Left cardiac atrium (tissue), 4 donors: Measurements from ENCODE around the gene BCAR3. TPM values are rescaled to one million over a fixed set of nuclear protein-coding genes. Genes with fewer than 3 reads are reported as not detected.
A peak's percentile ranks its signal among the peaks of the same experiment; 100 is the strongest.
"Not testable (repeated sequence)": the region's sequence is repeated elsewhere in the genome, so short reads cannot be mapped to it uniquely, and the experiment has no call there.

Experiments
- ATAC-seq, 2 donors: fragments of 200-7000 bp; cut with Tn5 transposase; one replicate each; pipeline ENCODE4 v1.9.1; 2020; ENCODE audit warnings: mild to moderate bottlenecking in 2 of 2, moderate library complexity in 2 of 2
- DNase-seq: peaks from one replicate; pipeline ENCODE4 v3.0.0-alpha.2; 2020
- intact Hi-C, 2 donors: fragments of 100-400 bp; cut with DNase I; formaldehyde crosslinking; loops; one replicate each; pipeline versions ENCODE4 v1.14.1 to v1.15.1; 2022 to 2023
- total RNA-seq, 2 donors: library from RNA; stranded (reverse); fragmentation: NEBNext Ultra II Directional; extraction: Animal tissue kit (Norgen Biotek cat#: 25700); gene quantifications; one replicate each; pipeline ENCODE4 v1.2.1, GENCODE V29; 2021
- donor health status: DM: no; HTN: yes; CAD: no.
- donor health status: DM: no; HTN: yes; CAD: no; lungs with severe emphysema.
- donor health status: DM: yes; HTN: yes; CAD: no.
- donor health status: Dilated cardiomyopathy.

Gene BCAR3
- total RNA-seq, 2 donors from 2014 or later, result 12.4 to 17.5 TPM

- intact Hi-C loops, result no loop called here
- no peak for DNase-seq
- peak in 1 of 2 donors; percentile 39 for ATAC-seq
Measured at GRCh38 chr1:93673163-93673829, 8.3 kb downstream of the BCAR3 start.

DNA sequence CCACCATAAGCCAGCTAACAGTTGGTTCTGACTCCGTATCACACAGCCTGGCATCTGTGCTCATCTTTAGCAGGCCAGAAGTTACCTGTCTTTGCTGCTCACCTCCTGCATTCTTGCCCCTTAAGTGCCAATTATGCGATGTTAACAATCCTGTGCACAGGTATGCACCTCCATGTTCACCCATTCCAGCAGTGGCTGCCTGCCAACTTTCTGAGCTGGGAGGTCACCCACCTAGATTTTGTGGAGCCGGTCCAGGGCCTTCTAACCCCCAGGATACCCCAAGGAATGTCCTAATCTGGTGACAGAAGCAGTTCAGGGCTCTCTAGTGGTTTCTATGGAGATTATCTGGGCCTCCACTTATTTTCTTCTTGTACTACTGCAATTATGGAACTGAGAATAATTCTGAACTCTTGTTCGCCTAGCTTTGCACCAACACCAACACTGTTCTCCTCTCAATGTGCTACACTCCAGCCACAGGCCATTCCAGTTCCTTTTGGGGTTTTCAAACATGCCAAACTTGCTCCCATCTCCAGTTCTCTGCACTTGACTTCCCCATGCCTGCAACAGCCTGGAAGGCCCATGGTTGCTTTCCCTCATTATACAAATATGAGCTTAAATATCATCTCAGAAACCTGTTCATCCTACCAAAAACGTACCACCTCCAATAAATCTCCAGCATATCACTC is 9.0 kb downstream of the BCAR3 start:
- no peak for ATAC-seq
- intact Hi-C loops, result no loop called here
- DNase-seq, result no peak

GRCh38 chr1:93672069-93672468 is 9.6 kb downstream of the BCAR3 start:
- intact Hi-C loops, result no loop called here
- DNase-seq (peak; percentile 91), ATAC-seq (peak; percentile 38 to 66)

DNA sequence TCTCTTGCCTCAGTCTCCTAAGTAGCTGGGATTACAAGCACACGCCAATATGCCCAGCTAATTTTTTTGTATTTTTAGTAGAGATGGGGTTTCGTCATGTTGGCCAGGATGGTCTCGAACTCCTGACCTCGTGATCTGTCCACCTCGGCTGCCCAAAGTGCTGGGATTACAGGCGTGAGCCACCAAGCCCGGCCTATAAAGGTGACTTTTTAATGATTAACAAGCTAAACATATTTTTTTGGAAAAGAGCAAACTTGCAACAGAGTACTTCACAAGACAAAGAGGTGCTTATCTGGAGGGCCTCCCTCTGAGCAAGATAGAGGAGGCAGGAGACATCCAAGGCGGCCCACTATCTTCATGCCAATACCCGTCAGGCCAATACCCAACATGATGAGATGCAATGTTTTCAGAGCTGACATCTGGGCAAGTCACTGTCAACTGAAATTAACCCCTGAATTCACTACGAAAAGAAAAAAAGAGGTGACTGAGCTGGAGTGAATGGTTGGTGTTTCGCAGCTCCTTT is 10.5 kb downstream of the BCAR3 start:
- no peak for ATAC-seq
- intact Hi-C loops, result no loop called here
- DNase-seq, result no peak

DNA sequence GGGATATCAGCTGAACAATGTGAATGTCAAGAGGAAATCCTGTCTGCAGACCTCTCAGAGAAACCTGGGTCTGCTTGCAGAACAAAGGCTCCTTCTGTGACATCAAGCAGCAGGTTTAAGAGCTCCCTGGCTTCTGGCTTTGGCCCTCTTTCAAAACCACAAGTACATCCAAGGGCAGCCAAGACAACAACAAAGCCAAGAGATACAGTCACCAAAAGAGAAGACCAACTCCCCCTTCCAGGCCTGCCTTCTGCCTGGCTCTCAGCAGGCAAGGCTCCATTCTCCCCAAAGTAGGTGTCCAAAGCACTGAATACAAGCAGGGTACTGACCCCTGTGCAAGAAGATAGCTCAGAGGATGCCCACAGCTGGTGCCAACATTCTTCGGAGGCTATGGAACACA is 11.5 kb downstream of the BCAR3 start:
- ATAC-seq (peak; percentile 64 to 71), DNase-seq (peak; percentile 60)
- intact Hi-C loops, result no loop called here

- peak in 1 of 2 donors; percentile 3 for ATAC-seq
- no peak for DNase-seq
- intact Hi-C loops, result no loop called here
Measured at GRCh38 chr1:93669369-93669768, 12.3 kb downstream of the BCAR3 start.

DNA sequence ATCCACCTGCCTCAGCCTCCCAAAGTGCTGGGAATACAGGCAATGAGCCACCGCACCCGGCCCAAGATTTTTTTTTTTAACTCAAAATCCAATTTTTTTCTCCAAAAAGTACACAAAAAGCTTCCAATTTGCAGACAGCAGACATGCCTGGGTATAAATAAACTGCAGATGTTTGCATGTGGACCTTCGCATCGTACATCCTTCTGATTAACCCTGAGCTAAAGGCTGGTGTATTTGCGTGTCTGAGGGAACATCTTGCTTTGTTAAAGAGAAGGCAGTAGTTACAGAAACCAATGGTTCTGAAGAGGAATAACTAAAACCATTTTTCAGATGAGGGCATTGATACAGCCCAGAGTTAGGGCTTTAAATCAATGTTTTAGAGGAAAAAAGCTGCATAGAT is 12.7 kb downstream of the BCAR3 start:
- ATAC-seq (no peak), DNase-seq (no peak)
- intact Hi-C loops, result no loop called here

DNA sequence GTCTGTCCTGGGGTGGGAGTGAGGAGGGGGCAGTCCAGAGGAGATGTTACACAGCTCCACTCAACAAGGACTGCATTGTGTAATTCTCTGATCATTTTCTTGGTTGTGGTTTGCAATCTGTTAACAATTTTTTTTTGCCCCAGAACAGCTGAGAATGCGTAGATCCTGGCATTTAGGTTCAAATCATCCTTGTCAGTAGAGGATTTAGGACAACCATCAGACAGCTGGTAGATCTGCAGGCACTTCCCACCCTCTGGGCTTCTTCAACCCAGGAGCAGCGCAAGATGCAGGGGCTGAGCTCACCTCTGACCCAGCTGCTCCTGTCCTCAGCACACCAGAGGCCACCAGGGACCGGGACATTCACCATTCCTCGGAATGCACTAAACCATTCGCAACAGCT is 13.5 kb downstream of the BCAR3 start:
- ATAC-seq, result no peak
- DNase-seq, result no peak
- intact Hi-C loops, result no loop called here

- no peak for DNase-seq
Measured at GRCh38 chr1:93667642-93668041, 14.0 kb downstream of the BCAR3 start.

GRCh38 chr1:93666613-93667384 is 14.8 kb downstream of the BCAR3 start:
- intact Hi-C loops, result no loop called here
- no peak for DNase-seq
- peak in 1 of 2 donors; percentile 9 for ATAC-seq

More at GRCh38 chr1:93667642-93668041, 14.0 kb downstream of the BCAR3 start:
- intact Hi-C loops, result no loop called here
- no peak for ATAC-seq

GRCh38 chr1:93665015-93665414 is 16.6 kb downstream of the BCAR3 start:
- intact Hi-C loops, result no loop called here
- ATAC-seq (no peak), DNase-seq (no peak)

- intact Hi-C loops, result loop anchor here in 1 of 2 donors (2.0 kb wide), 1 partner anchor 18 kb away; the partner anchor contains the start of gene BCAR3
- no peak for DNase-seq
Measured at GRCh38 chr1:93663208-93663614, 18.4 kb downstream of the BCAR3 start.

DNA sequence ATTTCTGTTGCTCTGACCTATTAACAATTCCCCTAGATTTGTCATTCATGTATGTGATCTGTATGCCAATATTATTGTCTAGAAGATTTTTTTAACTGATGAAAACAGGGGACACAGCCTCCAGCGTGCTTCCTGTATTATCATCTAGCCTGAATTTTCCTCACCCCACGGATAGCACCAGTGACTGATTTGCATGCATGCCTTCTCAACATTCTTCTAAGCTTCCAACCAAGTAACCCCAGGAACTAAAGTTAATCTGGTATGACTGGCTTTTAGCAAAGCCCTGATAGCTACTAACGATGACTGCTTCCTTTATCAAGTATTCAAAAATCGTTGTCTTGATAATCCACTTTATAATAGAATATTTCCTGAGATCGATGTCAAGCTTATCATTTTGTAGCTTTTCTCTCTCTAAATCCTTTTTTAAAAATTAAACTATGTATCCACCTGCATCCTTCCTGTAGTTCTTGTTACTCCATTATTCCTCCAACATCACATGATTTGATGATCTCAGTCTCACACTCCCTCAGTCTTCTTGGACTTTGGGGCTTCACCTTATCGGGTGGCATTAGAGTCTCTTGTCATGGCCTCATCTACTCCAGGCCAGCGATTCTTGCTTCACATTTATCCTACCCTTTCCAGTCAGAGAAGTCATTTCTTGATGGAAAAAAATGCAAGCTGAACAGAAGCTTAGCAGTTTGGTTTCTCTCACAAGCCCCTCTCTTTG is 19.0 kb downstream of the BCAR3 start:
- DNase-seq (no peak), ATAC-seq (no peak)
- intact Hi-C loops, result loop anchor here in 1 of 2 donors (2.0 kb wide), 1 partner anchor 18 kb away; the partner anchor contains the start of gene BCAR3

More at GRCh38 chr1:93663208-93663614, 18.4 kb downstream of the BCAR3 start:
- ATAC-seq, result no peak

- DNase-seq (no peak), ATAC-seq (no peak)
- intact Hi-C loops, result loop anchor here in 1 of 2 donors (2.0 kb wide), 1 partner anchor 19 kb away; the partner anchor contains the start of gene BCAR3
Measured at GRCh38 chr1:93661829-93662474, 19.7 kb downstream of the BCAR3 start.

DNA sequence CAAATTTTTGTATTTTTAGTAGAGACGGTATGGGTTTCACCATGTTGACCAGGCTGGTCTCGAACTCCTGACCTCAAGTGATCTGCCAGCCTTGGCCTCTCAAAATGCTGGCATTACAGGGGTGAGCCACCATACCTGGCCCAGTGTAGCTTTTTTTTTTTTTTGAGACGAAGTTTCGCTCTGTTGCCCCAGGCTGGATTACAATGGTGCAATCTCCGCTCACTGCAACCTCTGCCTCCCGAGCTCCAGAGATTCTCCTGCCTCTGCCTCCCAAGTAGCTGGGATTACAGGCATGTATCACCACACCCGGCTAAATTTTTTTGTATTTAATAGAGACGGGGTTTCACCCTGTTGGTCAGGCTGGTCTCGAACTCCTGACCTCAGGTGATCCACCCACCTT is 20.3 kb downstream of the BCAR3 start:
- intact Hi-C loops, DNase-seq, ATAC-seq: not testable (repeated sequence)

- peak; percentile 49 to 58 for ATAC-seq
- DNase-seq, result peak; percentile 51
- intact Hi-C loops, result no loop called here
Measured at GRCh38 chr1:93659822-93660503, 21.7 kb downstream of the BCAR3 start.

- ATAC-seq, result no peak
- DNase-seq, result no peak
- intact Hi-C loops, result no loop called here
Measured at GRCh38 chr1:93658188-93658587, 23.4 kb downstream of the BCAR3 start.

- DNase-seq, result no peak
- no peak for ATAC-seq
- intact Hi-C loops, result no loop called here
Measured at GRCh38 chr1:93656491-93656890, 25.1 kb downstream of the BCAR3 start.
